MCF 10A (cell line): ENCODE results near the gene ASAP2. TPM values are rescaled to one million over a fixed set of nuclear protein-coding genes. Genes with fewer than 3 reads are reported as not detected.
A peak's percentile ranks its signal among the peaks of the same experiment; 100 is the strongest.

ENCODE experiments used
- BruUV-seq: library from RNA; stranded (reverse); fragments of 400-500 nt; replicated peaks from 2 replicates; lab custom pipeline; 2021; lab: Mats Ljungman, UMichigan
- CTCF ChIA-PET: fragments of 300-600 bp; sonication (Branson Sonifier 250); formaldehyde crosslinking; extraction: SDS; loops from one replicate; lab custom pipeline; 2021; ENCODE audit warnings: antibody characterized with exemption, inconsistent platforms; lab: Yijun Ruan, JAX
- POLR2A ChIA-PET: fragments of 300-600, 350-650 bp; sonication (Branson Sonifier 250); formaldehyde crosslinking; extraction: SDS; loops from one replicate; lab custom pipeline; 2020; ENCODE audit warnings: antibody characterized with exemption, inconsistent platforms; lab: Yijun Ruan, JAX
- DNase-seq: peaks from one replicate; pipeline ENCODE4 v3.0.0-alpha.2; 2018; ENCODE audit not compliant: unreplicated experiment
- H3K27ac Mint-ChIP-seq: one replicate; pipeline ENCODE4 v1.8.0; 2022; ENCODE audit warnings: mild to moderate bottlenecking, low read depth, mixed read lengths; ENCODE audit not compliant: unreplicated experiment
- H3K27me3 Mint-ChIP-seq: one replicate; pipeline ENCODE4 v1.8.0; 2022; ENCODE audit warnings: mixed read lengths; ENCODE audit not compliant: insufficient read depth, unreplicated experiment
- H3K36me3 Mint-ChIP-seq: one replicate; pipeline ENCODE4 v1.8.0; 2022; ENCODE audit warnings: mild to moderate bottlenecking, moderate library complexity, mixed read lengths; ENCODE audit not compliant: insufficient read depth, unreplicated experiment
- H3K4me1 Mint-ChIP-seq: one replicate; pipeline ENCODE4 v1.8.0; 2022; ENCODE audit warnings: mixed read lengths; ENCODE audit not compliant: insufficient read depth, unreplicated experiment
- H3K4me3 Mint-ChIP-seq: one replicate; pipeline ENCODE4 v1.8.0; 2022; ENCODE audit warnings: mild to moderate bottlenecking, moderate library complexity, mixed read lengths; ENCODE audit not compliant: unreplicated experiment
- H3K9me3 Mint-ChIP-seq: one replicate; pipeline ENCODE4 v1.8.0; 2022; ENCODE audit warnings: mixed read lengths; ENCODE audit not compliant: unreplicated experiment
- CTCF ChIP-seq: fragments of 200-600 bp; IDR thresholded peaks from one replicate; pipeline ENCODE4 v1.8.0; 2022; ENCODE audit warnings: antibody characterized with exemption, mild to moderate bottlenecking; ENCODE audit not compliant: unreplicated experiment
- intact Hi-C: fragments of 100-400 bp; cut with micrococcal nuclease; formaldehyde crosslinking; loops from 2 replicates; pipeline ENCODE4 v1.14.1; 2022
- total RNA-seq: library from RNA; stranded (reverse); gene quantifications from 2 replicates; pipeline ENCODE4 v1.2.3, GENCODE V29; 2022

ASAP2 gene
- total RNA-seq, 1 experiment from 2014 or later, result 80.8 TPM

DNA sequence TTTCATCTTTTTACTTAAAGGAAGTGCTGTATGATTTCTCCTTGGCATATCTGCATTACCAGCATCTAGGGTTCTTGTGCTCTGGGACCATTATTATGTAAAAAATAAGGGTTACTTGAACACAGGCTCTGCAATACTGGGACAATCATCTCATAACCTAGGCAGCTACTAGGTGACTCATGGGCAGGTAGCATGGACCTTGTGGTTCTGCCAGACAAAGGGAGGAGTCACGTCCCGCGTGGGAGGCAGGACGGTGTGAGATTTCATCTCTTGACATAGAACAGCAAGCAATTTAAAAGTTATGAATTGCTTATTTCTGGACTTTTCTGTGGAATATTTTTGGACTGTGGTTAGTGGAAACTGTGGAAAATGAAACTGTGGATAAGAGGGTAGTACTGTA, 34.1 kb downstream of the ASAP2 start:
- peak overlapping the region; percentile 4 for H3K27ac Mint-ChIP-seq
- ChIA-PET POLR2A (interaction anchor here (0.6 to 12.2 kb wide), 13 partner anchors 8 to 1165 kb away, joined by 3 to 142 read pairs (median 4); partner anchors contain the start of gene ASAP2), CTCF (interaction anchor here (0.7 to 1.0 kb wide), 2 partner anchors 32 to 573 kb away, joined by 3 to 4 read pairs; no protein-coding TSS in a partner anchor)
- BruUV-seq, result no TSS peak
- intact Hi-C loops, result no loop called here
- no peaks in the 10 kb centered on the region for H3K9me3 Mint-ChIP-seq
- H3K4me3 Mint-ChIP-seq, result peak overlapping the region; percentile 2
- no peaks in the 10 kb centered on the region for H3K36me3 Mint-ChIP-seq
- no peak for TF ChIP-seq CTCF
- H3K4me1 Mint-ChIP-seq, result peaks cover 45% of the 10 kb centered on the region
- no peaks in the 10 kb centered on the region for H3K27me3 Mint-ChIP-seq
- DNase-seq, result peak; percentile 66

DNA sequence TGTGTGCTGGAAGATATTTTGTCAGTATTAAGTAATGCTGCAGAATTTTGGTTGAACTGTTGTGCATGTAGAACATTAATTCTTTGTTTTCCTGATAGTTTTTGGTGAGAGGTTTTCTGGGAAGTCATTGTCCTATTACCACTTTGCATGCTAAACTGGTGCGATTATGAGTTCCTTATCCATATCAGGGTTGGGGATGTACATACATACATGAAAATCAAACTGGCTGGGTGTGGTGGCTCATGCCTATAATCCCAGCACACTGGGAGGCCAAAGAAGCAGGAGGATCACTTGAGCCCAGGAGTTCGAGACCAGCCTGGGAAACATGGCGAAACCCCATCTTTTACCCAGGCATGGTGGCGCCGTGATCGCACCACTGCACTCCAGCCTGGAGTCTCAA, 34.6 kb downstream of the ASAP2 start:
- no TSS peak for BruUV-seq
- Mint-ChIP-seq H3K9me3 (no peaks in the 10 kb centered on the region), H3K27me3 (no peaks in the 10 kb centered on the region), H3K4me1 (peaks cover 42% of the 10 kb centered on the region), H3K36me3 (no peaks in the 10 kb centered on the region), H3K4me3 (no peak overlapping the region), H3K27ac (peak overlapping the region; percentile 4)
- intact Hi-C loops, result no loop called here
- TF ChIP-seq CTCF, result no peak
- no peak for DNase-seq
- ChIA-PET POLR2A (interaction anchor here (0.6 to 12.2 kb wide), 10 partner anchors 8 to 1164 kb away, joined by 3 to 142 read pairs (median 6); partner anchors contain the start of gene ASAP2), CTCF (interaction anchor here (1.0 kb wide), 1 partner anchor 32 kb away, joined by 3 read pairs; no protein-coding TSS in a partner anchor)

- CTCF ChIA-PET, result interaction anchor here (3.0 kb wide), 1 partner anchor 8 kb away, joined by 14 read pairs; no protein-coding TSS in a partner anchor
- no TSS peak for BruUV-seq
- no peaks in the 10 kb centered on the region for H3K27me3 Mint-ChIP-seq
- H3K27ac Mint-ChIP-seq, result peak overlapping the region; percentile 16
- intact Hi-C loops, result no loop called here
- POLR2A ChIA-PET, result interaction anchor here (0.6 to 2.1 kb wide), 4 partner anchors 12 to 43 kb away, joined by 3 to 7 read pairs (median 5); no protein-coding TSS in a partner anchor
- no peak overlapping the region for H3K4me3 Mint-ChIP-seq
- H3K4me1 Mint-ChIP-seq, result peaks cover 45% of the 10 kb centered on the region
- DNase-seq, result no peak
- no peaks in the 10 kb centered on the region for H3K9me3 Mint-ChIP-seq
- peaks cover 6% of the 10 kb centered on the region for H3K36me3 Mint-ChIP-seq
- TF ChIP-seq CTCF, result no peak
These were observed 36.7 kb downstream of the ASAP2 start for GRCh38 chr2:9243357-9243756.

GRCh38 chr2:9244985-9245544, 38.5 kb downstream of the ASAP2 start:
- Mint-ChIP-seq H3K4me3 (peak overlapping the region; percentile 52), H3K4me1 (peaks cover 62% of the 10 kb centered on the region), H3K27me3 (no peaks in the 10 kb centered on the region), H3K27ac (peak overlapping the region; percentile 93), H3K9me3 (no peaks in the 10 kb centered on the region), H3K36me3 (peaks cover 6% of the 10 kb centered on the region)
- DNase-seq, result peak; percentile 56
- intact Hi-C loops, result no loop called here
- POLR2A ChIA-PET, result interaction anchor here (0.9 to 2.1 kb wide), 7 partner anchors 10 to 42 kb away, joined by 3 to 7 read pairs (median 3); no protein-coding TSS in a partner anchor
- CTCF ChIA-PET, result interaction anchor here (1.0 to 3.0 kb wide), 2 partner anchors 10 to 147 kb away, joined by 3 to 14 read pairs; no protein-coding TSS in a partner anchor
- no peak for TF ChIP-seq CTCF
- BruUV-seq, result no TSS peak
